HCT116 (cell line): ENCODE results near the gene PRRG2. TPM values are rescaled to one million over a fixed set of nuclear protein-coding genes. Genes with fewer than 3 reads are reported as not detected.

Experiments used
- ATAC-seq: fragments of 200-7000 bp; cut with Tn5 transposase; 2 replicates; pipeline ENCODE4 v1.9.1; 2020; ENCODE audit warnings: mild to moderate bottlenecking, moderate library complexity
- BruUV-seq: library from RNA; stranded (reverse); fragments of 400-500 nt; replicated peaks from 2 replicates; lab custom pipeline; 2021; lab: Mats Ljungman, UMichigan
- CTCF ChIA-PET: fragments of 300-600 bp; sonication (Branson Sonifier 250); formaldehyde crosslinking; loops from one replicate; lab custom pipeline; 2021; ENCODE audit warnings: antibody characterized with exemption; lab: Charles Lee
- POLR2A ChIA-PET: fragments of 300-600, 350-600 bp; sonication (Branson Sonifier 250); formaldehyde crosslinking; loops from one replicate; lab custom pipeline; 2021; ENCODE audit warnings: antibody characterized with exemption; lab: Charles Lee
- RAD21 ChIA-PET, 2 experiments: fragments of 300-600 bp; sonication (Branson Sonifier 250); formaldehyde crosslinking; loops; one replicate each; lab custom pipeline; 2023; ENCODE audit warnings: low total read pairs in 2 of 2; ENCODE audit not compliant: uncharacterized antibody in 2 of 2, unreplicated experiment in 2 of 2, low non-redundant PET in 1 of 2; lab: Charles Lee
- DNase-seq: peaks from one replicate; pipeline ENCODE4 v3.0.0-alpha.2; 2010; ENCODE audit warnings: low read depth, low spot score
- H2AFZ ChIP-seq: fragments of 200-600 bp; shearing (Covaris generic), sonication (generic); 2 replicates; pipeline ENCODE4 v1.6.1; 2017; ENCODE audit warnings: low read depth, mixed run types, mixed read lengths, antibody characterized with exemption, low read length; ENCODE audit not compliant: poor library complexity, severe bottlenecking
- H3K27ac ChIP-seq: 2 replicates; pipeline ENCODE4 v1.5.1; 2012; ENCODE audit warnings: low read depth, low read length
- H3K27me3 ChIP-seq: fragments of 200-600 bp; sonication (generic); 2 replicates; pipeline ENCODE4 v1.6.1; 2016; ENCODE audit warnings: mixed run types, low read length, mixed read lengths; ENCODE audit not compliant: insufficient read depth
- H3K36me3 ChIP-seq, 2 experiments: fragments of 200-500 bp in 1 of 2; fragments of 200-600 bp in 1 of 2; sonication (Bioruptor generic) in 1 of 2; sonication (generic) in 1 of 2; 2 replicates each; pipeline versions ENCODE4 v1.5.1 to v1.6.1; 2014 to 2016; ENCODE audit warnings: low read length in 2 of 2, inconsistent platforms in 1 of 2, mixed read lengths in 1 of 2, mixed run types in 1 of 2; ENCODE audit not compliant: insufficient read depth in 2 of 2, control insufficient read depth in 1 of 2
- H3K4me1 ChIP-seq, 2 experiments: fragments of 200-600 bp in 1 of 2; sonication (generic) in 1 of 2; 2 replicates each; pipeline versions ENCODE4 v1.5.1 to v1.6.1; 2012 to 2017; ENCODE audit warnings: low read length in 2 of 2, inconsistent platforms in 1 of 2, mild to moderate bottlenecking in 1 of 2, mixed read lengths in 1 of 2, mixed run types in 1 of 2, moderate library complexity in 1 of 2; ENCODE audit not compliant: insufficient read depth in 2 of 2, control insufficient read depth in 1 of 2
- H3K4me2 ChIP-seq: fragments of 200-600 bp; sonication (generic); 2 replicates; pipeline ENCODE4 v1.6.1; 2017; ENCODE audit warnings: mixed run types, low read length, mixed read lengths
- H3K4me3 ChIP-seq, 2 experiments: fragments of 200-600 bp in 1 of 2; sonication (generic) in 1 of 2; replicated peaks in 1 of 2; 2 replicates each; pipeline ENCODE4 v1.5.1; 2011 to 2016; ENCODE audit warnings: low read length in 2 of 2, control low read depth in 1 of 2, low read depth in 1 of 2, mild to moderate bottlenecking in 1 of 2, mixed read lengths in 1 of 2, mixed run types in 1 of 2
- H3K79me2 ChIP-seq: fragments of 200-600 bp; sonication (generic); 2 replicates; pipeline ENCODE4 v1.6.1; 2017; ENCODE audit warnings: mild to moderate bottlenecking, mixed run types, low read length, moderate library complexity, mixed read lengths; ENCODE audit not compliant: insufficient read depth
- H3K9ac ChIP-seq: fragments of 200-600 bp; sonication (generic); 2 replicates; pipeline ENCODE4 v1.6.1; 2016; ENCODE audit warnings: low read length, mixed read lengths
- H3K9me2 ChIP-seq: fragments of 200-600 bp; sonication (generic), shearing (Covaris generic); 2 replicates; pipeline ENCODE4 v1.6.1; 2017; ENCODE audit warnings: mixed run types, mild to moderate bottlenecking, moderate library complexity; ENCODE audit not compliant: insufficient read depth
- H3K9me3 ChIP-seq, 2 experiments: fragments of 200-500 bp in 1 of 2; fragments of 200-600 bp in 1 of 2; sonication (Bioruptor generic) in 1 of 2; sonication (generic) in 1 of 2; 2 replicates each; pipeline ENCODE4 v1.6.1; 2014 to 2017; ENCODE audit warnings: low read length in 2 of 2, mixed read lengths in 2 of 2, inconsistent platforms in 1 of 2, low read depth in 1 of 2, mild to moderate bottlenecking in 1 of 2, mixed run types in 1 of 2, moderate library complexity in 1 of 2; ENCODE audit not compliant: control insufficient read depth in 1 of 2, insufficient read depth in 1 of 2
- H4K20me1 ChIP-seq: fragments of 200-600 bp; sonication (generic), shearing (Covaris generic); 2 replicates; pipeline ENCODE4 v1.6.1; 2017; ENCODE audit warnings: mixed run types, mild to moderate bottlenecking, moderate library complexity; ENCODE audit not compliant: insufficient read depth
- CBX3 ChIP-seq: IDR thresholded peaks from 2 replicates; pipeline ENCODE4 v1.6.1; 2012; ENCODE audit warnings: low read depth
- EGR1 ChIP-seq: IDR thresholded peaks from 2 replicates; pipeline ENCODE4 v1.6.1; 2012; ENCODE audit warnings: low read depth
- ELF1 ChIP-seq: IDR thresholded peaks from 2 replicates; pipeline ENCODE4 v1.6.1; 2012; ENCODE audit warnings: low read depth, borderline replicate concordance
- EZH2 ChIP-seq: fragments of 200-600 bp; sonication (generic); IDR thresholded peaks from 2 replicates; pipeline ENCODE4 v1.6.1; 2017; ENCODE audit warnings: antibody characterized with exemption, mixed run types
- EZH2phosphoT487 ChIP-seq: fragments of 200-600 bp; IDR thresholded peaks from 2 replicates; pipeline ENCODE4 v1.6.1; 2018; ENCODE audit warnings: antibody characterized with exemption, borderline replicate concordance
- JUND ChIP-seq: IDR thresholded peaks from 2 replicates; pipeline ENCODE4 v1.6.1; 2012
- POLR2A ChIP-seq: IDR thresholded peaks from 2 replicates; pipeline ENCODE4 v1.7.0; 2011; ENCODE audit warnings: borderline replicate concordance; ENCODE audit not compliant: insufficient read depth, insufficient read length; ENCODE audit errors: extremely low read depth
- POLR2AphosphoS5 ChIP-seq: IDR thresholded peaks from 2 replicates; pipeline ENCODE4 v1.6.1; 2011; ENCODE audit warnings: mild to moderate bottlenecking, low read depth, low read length, moderate library complexity
- RAD21 ChIP-seq: IDR thresholded peaks from 2 replicates; pipeline ENCODE4 v1.6.1; 2012; ENCODE audit warnings: low read depth, mild to moderate bottlenecking
- SIN3A ChIP-seq: IDR thresholded peaks from 2 replicates; pipeline ENCODE4 v1.6.1; 2012; ENCODE audit warnings: low read depth
- SP1 ChIP-seq: IDR thresholded peaks from 2 replicates; pipeline ENCODE4 v1.6.1; 2012; ENCODE audit warnings: low read depth
- SRF ChIP-seq: IDR thresholded peaks from 2 replicates; pipeline ENCODE4 v1.6.1; 2012; ENCODE audit warnings: low read depth
- TCF7L2 ChIP-seq: IDR thresholded peaks from 2 replicates; pipeline ENCODE4 v1.7.0; 2011; ENCODE audit warnings: borderline replicate concordance, inconsistent platforms; ENCODE audit not compliant: insufficient read depth, insufficient read length; ENCODE audit errors: extremely low read depth
- YY1 ChIP-seq: IDR thresholded peaks from 2 replicates; pipeline ENCODE4 v1.6.1; 2011; ENCODE audit warnings: low read length, low read depth, moderate library complexity, mild to moderate bottlenecking; ENCODE audit not compliant: insufficient replicate concordance; ENCODE audit errors: extremely low read depth
- ZNF274 ChIP-seq: fragments of 200-500 bp; sonication (Bioruptor generic); IDR thresholded peaks from 2 replicates; pipeline ENCODE4 v1.6.1; 2014; ENCODE audit warnings: mild to moderate bottlenecking, low read depth, low read length, inconsistent platforms
- intact Hi-C: fragments of 100-400 bp; cut with micrococcal nuclease; formaldehyde crosslinking; loops from 2 replicates; pipeline ENCODE4 v1.10.0; 2022
- total RNA-seq: library from RNA; stranded (reverse); gene quantifications from one replicate; pipeline ENCODE4 v1.2.1, GENCODE V29; 2021; ENCODE audit not compliant: unreplicated experiment
- TF ChIP-seq, protein P1 (sequence below): IDR thresholded peaks from 2 replicates; pipeline ENCODE4 v1.6.1; 2012
- TF ChIP-seq, protein P2 (sequence below): IDR thresholded peaks from 2 replicates; pipeline ENCODE4 v1.6.1; 2012
- TF ChIP-seq, protein P3 (sequence below), 3 experiments: fragments of 200-600 bp in 1 of 3; sonication (generic) in 1 of 3; IDR thresholded peaks in 2 of 3; conservative IDR thresholded peaks in 1 of 3; 2 replicates each; pipeline ENCODE4 v1.5.1; 2012 to 2017; ENCODE audit warnings: low read depth in 2 of 3, low read length in 2 of 3, antibody characterized with exemption in 1 of 3, borderline replicate concordance in 1 of 3, control low read depth in 1 of 3, mild to moderate bottlenecking in 1 of 3, mixed read lengths in 1 of 3, mixed run types in 1 of 3, moderate library complexity in 1 of 3; ENCODE audit not compliant: insufficient read depth in 1 of 3

Gene PRRG2
- total RNA-seq, 1 experiment from 2014 or later = 6.2 TPM

DNA sequence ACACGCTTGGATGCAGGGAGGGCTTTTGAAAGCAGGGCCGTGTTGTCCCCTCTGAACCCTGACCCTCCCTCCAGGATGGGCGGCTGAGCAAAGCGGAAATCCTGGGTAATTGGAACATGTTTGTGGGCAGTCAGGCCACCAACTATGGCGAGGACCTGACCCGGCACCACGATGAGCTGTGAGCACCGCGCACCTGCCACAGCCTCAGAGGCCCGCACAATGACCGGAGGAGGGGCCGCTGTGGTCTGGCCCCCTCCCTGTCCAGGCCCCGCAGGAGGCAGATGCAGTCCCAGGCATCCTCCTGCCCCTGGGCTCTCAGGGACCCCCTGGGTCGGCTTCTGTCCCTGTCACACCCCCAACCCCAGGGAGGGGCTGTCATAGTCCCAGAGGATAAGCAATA, 38.1 kb upstream of the PRRG2 start:
- RAD21 ChIA-PET = no interaction called here
- no peaks in the 10 kb centered on the region for H3K27me3 ChIP-seq
- H2AFZ ChIP-seq = no peak overlapping the region
- H3K4me3 ChIP-seq = no peak overlapping the region
- H3K4me1 ChIP-seq = peaks cover 3 to 14% of the 10 kb centered on the region in 2 experiments; a peak in 3 of 4 replicates
- H3K9me3 ChIP-seq = no peaks in the 10 kb centered on the region
- no peak for TF ChIP-seq SIN3A
- no peak for TF ChIP-seq SP1
- TF ChIP-seq POLR2AphosphoS5 = no peak
- TF ChIP-seq POLR2A = no peak
- TF ChIP-seq SRF = no peak
- no peak for TF ChIP-seq TCF7L2
- TF ChIP-seq YY1 = no peak
- no peak for TF ChIP-seq EZH2phosphoT487
- no peak for TF ChIP-seq ELF1
- TF ChIP-seq, protein P1, sequence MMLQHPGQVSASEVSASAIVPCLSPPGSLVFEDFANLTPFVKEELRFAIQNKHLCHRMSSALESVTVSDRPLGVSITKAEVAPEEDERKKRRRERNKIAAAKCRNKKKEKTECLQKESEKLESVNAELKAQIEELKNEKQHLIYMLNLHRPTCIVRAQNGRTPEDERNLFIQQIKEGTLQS = no peak
- no peak for TF ChIP-seq ZNF274
- TF ChIP-seq, all 23 proteins: peak for 0
- BruUV-seq = no TSS peak
- intact Hi-C loops = no loop called here
- CTCF ChIA-PET = no interaction called here
- Histone ChIP-seq H3K9me2 (no peaks in the 10 kb centered on the region), H3K4me2 (no peak overlapping the region), H4K20me1 (no peaks in the 10 kb centered on the region), H3K9ac (no peak overlapping the region), H3K79me2 (no peaks in the 10 kb centered on the region), H3K36me3 (no peaks in the 10 kb centered on the region), H3K27ac (no peak overlapping the region)
- no peak for ATAC-seq
- DNase-seq = no peak
- POLR2A ChIA-PET = no interaction called here

DNA sequence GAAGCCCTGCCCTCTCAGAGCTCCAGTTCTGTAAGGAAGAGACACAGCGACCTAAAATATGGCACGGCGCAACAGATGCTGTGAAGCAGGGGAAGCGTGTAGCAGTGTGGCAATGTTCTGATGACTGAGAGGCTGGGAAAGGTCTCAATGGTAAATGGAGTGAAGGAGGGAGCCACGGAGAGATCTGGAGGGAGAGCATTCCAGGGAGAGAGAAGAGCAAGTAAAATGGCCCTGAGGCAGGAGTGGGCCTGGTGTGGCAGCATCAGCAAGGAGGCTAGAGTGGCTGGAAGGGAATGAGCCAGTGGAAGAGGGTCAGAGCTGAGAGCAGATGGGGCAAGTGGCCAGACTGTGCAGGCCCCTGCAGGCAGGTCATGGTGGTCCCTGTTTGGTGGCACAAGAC, 37.0 kb upstream of the PRRG2 start:
- Histone ChIP-seq H2AFZ (no peak overlapping the region), H3K4me3 (no peak overlapping the region), H3K36me3 (no peaks in the 10 kb centered on the region), H3K4me1 (peaks cover 3 to 14% of the 10 kb centered on the region in 2 experiments; a peak in 3 of 4 replicates), H3K27me3 (no peaks in the 10 kb centered on the region), H3K27ac (no peak overlapping the region), H3K9me3 (no peaks in the 10 kb centered on the region), H3K79me2 (no peaks in the 10 kb centered on the region), H3K9ac (no peak overlapping the region), H3K4me2 (no peak overlapping the region), H4K20me1 (no peaks in the 10 kb centered on the region), H3K9me2 (no peaks in the 10 kb centered on the region)
- ATAC-seq = no peak
- CTCF ChIA-PET = no interaction called here
- intact Hi-C loops = no loop called here
- no peak for DNase-seq
- POLR2A ChIA-PET = no interaction called here
- BruUV-seq = no TSS peak
- RAD21 ChIA-PET = no interaction called here
- TF ChIP-seq EGR1 (no peak), SP1 (no peak), ELF1 (no peak), JUND (no peak), SRF (no peak), YY1 (no peak), CBX3 (no peak), EZH2 (no peak), RAD21 (no peak), POLR2A (no peak), SIN3A (no peak), TCF7L2 (no peak)
- TF ChIP-seq, protein P2, sequence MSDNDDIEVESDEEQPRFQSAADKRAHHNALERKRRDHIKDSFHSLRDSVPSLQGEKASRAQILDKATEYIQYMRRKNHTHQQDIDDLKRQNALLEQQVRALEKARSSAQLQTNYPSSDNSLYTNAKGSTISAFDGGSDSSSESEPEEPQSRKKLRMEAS = no peak
- TF ChIP-seq, protein P3, sequence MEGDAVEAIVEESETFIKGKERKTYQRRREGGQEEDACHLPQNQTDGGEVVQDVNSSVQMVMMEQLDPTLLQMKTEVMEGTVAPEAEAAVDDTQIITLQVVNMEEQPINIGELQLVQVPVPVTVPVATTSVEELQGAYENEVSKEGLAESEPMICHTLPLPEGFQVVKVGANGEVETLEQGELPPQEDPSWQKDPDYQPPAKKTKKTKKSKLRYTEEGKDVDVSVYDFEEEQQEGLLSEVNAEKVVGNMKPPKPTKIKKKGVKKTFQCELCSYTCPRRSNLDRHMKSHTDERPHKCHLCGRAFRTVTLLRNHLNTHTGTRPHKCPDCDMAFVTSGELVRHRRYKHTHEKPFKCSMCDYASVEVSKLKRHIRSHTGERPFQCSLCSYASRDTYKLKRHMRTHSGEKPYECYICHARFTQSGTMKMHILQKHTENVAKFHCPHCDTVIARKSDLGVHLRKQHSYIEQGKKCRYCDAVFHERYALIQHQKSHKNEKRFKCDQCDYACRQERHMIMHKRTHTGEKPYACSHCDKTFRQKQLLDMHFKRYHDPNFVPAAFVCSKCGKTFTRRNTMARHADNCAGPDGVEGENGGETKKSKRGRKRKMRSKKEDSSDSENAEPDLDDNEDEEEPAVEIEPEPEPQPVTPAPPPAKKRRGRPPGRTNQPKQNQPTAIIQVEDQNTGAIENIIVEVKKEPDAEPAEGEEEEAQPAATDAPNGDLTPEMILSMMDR (IDR thresholded peaks at IDR 0.05 in 2 of 3, conservative IDR thresholded peaks at IDR 0.05 in 1 of 3; ENCODE audit: borderline replicate concordance in 1 of 3, insufficient read depth in 1 of 3, low read depth in 2 of 3, low read length in 2 of 3) = no peak
- TF ChIP-seq, protein P1 = no peak
